NCI-H2029 (cell line): ENCODE measurements around the gene NUDT5.
"Not testable (repeated sequence)": the region's sequence is repeated elsewhere in the genome, so short reads cannot be mapped to it uniquely, and the experiment has no call there.

Source experiments
- DNase-seq: peaks from one replicate; lab custom pipeline; 2025; lab: John Stamatoyannopoulos, UW

The NUDT5 gene

GRCh38 chr10:12202226-12202625 is 6.5 kb upstream of the NUDT5 start:
- DNase-seq: no peak

DNA sequence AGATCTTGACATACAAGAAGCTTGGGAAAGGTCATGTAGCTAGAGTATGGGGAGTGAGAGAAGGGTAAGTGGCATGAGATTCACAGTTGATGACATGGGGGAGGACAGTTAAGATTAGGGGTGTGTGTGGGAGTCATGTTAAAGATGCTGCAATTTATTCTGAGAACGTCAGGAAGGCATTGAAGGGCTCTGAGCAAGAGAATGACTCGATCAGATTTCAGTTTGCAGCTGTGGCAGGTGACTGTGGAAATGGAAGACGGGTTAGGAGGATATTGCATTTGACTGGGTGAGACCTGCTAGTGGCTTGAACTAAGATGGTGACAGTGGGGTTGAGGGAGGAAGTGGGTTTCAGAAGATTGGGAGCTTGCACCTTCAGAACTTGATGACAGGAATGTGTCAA is 5.9 kb upstream of the NUDT5 start:
- no peak for DNase-seq

DNA sequence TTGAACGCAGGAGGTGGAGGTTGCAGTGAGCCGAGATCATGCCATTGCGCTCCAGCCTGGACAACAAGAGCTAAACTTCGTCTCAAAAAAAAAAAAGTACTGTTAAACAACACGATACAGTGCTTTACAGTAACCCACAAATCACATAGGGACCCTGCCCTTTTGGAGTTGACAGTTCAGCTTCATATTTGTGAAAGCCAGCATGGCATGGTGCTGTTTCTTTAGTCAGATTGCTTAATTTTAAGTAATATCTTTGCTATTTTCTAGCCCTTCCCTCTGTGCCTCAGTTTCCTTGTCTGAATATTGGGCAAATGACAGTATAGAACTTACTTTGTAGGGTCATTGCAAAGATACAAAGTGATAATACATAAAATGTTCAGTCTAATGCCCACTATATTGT is 5.2 kb upstream of the NUDT5 start:
- DNase-seq: no peak

GRCh38 chr10:12198156-12198555 is 2.5 kb upstream of the NUDT5 start:
- DNase-seq: no peak

GRCh38 chr10:12196531-12197211 is 980 bp upstream of the NUDT5 start:
- DNase-seq: no peak

DNA sequence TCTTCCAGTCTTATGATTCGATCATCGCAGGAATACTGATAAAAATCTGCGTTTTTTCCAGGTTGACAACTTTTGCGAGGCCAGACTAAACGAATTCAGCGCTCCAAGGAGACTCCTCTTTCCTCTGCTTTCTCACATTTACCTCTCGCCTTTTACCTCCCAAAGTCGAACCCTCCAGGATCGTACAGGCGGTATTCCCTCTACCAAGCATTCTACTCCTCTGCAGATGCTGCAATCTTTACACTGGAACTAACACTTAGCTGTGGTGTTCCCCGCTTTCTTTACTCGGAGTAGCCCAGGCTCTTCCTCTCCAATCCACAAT is 449 bp downstream of the NUDT5 start:
- DNase-seq: no peak

DNA sequence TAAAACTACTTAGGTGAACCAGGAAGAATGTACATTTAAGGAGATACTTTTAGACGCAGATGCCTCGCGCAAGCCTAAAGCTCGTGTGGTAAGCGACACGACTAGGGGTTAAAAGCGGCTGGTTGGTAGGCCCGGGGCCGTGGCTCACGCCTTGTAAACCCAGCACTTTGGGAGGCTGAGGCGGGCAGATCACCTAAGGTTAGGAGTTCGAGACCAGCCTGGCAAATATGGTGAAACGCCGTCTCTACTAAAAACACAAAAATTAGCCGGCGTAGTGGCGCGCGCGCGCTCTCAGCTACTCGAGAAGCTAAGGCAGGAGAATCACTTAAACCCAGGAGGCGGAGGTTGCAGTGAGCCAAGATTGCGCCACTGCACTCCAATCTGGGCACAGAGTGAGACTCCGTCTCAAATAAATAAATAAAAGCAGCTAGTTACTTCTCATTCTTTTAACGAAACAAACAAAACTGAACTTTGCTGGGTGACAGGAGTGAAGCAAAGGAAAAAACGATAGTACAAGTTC is 879 bp downstream of the NUDT5 start:
- DNase-seq: no peak

DNA sequence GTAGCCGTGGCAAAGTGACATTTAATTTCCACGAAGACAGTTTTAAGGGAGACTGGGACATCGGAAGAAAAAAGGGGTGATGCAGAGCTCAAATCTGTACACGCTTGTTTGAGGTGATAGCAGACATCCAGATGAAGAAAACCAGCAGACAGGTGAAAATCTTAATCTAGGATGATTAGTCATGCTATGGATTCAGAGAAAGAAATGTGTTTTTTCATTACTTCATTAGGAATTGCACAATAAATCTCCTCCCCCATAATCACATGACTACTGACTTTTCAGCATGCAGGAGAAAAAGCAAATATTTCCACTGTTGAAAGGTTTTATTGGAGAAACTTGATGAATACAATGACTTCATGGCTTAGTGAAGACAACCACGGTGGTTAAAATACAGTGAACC is 2.5 kb downstream of the NUDT5 start:
- no peak for DNase-seq

- DNase-seq: no peak
Measured at GRCh38 chr10:12191715-12192114, 4.0 kb downstream of the NUDT5 start.

DNA sequence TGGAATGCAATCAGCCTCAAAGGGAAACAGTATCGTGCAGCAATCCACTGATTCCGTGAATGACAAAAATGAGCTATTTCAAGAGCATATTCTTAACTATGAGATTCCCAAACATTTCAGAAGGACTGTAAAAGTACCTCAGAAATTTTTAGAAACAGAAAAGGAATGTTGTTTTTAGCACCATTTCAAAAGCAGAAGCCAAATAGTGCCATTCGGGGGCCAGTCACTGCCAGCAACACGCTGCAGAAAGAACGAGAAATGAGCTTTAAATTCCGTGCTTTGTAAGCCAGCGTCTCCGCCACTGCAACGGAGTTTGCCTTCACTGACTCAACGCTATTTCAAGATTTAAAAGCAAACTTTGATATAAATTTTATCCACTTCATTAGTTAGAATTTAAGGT is 6.3 kb downstream of the NUDT5 start:
- DNase-seq: no peak

DNA sequence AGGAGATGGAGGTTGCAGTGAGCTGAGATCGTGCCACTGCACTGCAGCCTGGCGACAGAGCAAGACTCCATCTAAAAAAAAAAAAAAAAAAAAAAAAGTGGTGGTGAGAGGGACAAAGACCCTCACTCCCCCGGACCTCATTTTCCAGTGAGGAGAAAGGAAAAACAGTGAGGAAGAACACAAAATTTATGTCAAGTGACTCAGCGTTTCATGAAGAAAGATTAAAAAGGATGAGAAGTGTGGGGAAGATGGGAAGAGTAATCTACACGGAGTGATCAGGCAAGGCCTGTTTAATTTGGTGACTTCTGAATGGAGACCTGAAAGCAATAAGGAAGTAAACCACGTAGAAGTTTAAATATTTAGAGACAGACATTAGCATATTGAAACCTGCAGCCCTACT is 7.0 kb downstream of the NUDT5 start:
- no peak for DNase-seq

GRCh38 chr10:12187321-12187905 is 8.3 kb downstream of the NUDT5 start:
- DNase-seq: no peak

DNA sequence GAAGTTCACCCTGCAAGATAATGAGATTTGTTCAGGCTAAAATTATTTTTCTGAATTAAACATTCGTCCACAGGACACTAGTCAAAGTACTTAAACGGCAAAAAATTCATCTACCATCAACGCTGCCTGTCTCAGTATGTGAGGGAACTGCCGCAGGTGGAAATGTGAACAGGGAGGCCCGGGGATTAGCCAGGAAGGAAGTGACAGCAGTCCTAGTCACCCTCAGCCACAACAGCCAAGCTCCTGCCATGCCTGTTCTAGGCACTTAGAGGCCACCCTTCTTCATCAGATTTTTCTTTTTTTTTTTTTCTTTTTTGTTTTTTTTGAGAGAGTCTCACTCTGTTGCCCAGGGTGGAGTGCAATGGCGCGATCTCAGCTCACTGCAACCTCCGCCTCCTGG is 9.4 kb downstream of the NUDT5 start:
- DNase-seq: no peak

DNA sequence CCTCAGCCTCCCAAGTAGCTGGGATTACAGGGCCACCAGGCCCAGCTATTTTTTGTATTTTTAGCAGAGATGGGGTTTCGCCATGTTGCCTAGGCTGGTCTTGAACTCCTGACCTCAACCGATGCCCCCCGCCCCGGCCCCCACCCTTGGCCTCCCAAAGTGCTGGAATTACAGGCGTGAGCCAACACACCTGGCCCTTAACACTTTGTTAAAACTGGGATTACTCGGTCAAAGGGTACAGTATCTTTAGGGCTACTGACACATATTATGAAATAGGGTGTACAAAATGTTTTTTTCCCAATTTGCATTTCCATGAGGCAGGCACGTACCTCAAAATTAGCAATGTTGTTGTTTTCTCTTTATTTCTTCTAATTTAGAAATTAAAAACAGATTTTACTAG is 11.5 kb downstream of the NUDT5 start:
- no peak for DNase-seq

- no peak for DNase-seq
Measured at GRCh38 chr10:12181065-12181775, 14.5 kb downstream of the NUDT5 start.

GRCh38 chr10:12180221-12180974 is 15.3 kb downstream of the NUDT5 start:
- DNase-seq: no peak

DNA sequence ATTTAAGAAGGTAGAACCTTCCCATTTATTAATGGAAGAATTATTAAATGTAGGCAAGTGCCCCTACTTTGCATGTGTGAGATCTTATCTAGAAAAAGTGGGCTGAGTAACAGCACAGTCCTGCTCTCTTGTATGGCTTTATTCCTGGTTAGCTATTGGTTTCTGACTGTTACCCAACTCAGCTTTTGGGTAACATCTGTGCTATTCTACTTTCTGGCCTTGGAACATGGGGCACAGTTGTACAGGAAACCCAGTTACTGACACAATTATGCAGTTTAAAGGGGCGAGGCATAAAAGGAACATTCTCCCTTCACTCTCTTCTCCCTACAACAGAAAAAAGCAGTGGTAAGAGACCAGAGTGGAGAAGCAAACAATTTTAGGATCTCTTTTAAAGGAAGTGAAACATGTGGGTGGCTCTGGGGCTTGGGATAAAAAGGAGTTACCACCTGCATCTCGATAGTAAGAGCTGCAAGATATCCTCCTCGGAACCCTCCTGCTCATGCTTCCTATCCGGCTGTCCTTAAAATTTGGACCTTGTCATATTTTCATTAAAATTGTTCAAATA is 16.0 kb downstream of the NUDT5 start:
- no peak for DNase-seq

- DNase-seq: no peak
Measured at GRCh38 chr10:12177642-12178041, 18.0 kb downstream of the NUDT5 start.

GRCh38 chr10:12171512-12171911 is 24.2 kb downstream of the NUDT5 start:
- DNase-seq: not testable (repeated sequence)

- no peak for DNase-seq
Measured at GRCh38 chr10:12165999-12166775, 29.5 kb downstream of the NUDT5 start.

GRCh38 chr10:12165036-12165435 is 30.7 kb downstream of the NUDT5 start:
- DNase-seq: no peak

DNA sequence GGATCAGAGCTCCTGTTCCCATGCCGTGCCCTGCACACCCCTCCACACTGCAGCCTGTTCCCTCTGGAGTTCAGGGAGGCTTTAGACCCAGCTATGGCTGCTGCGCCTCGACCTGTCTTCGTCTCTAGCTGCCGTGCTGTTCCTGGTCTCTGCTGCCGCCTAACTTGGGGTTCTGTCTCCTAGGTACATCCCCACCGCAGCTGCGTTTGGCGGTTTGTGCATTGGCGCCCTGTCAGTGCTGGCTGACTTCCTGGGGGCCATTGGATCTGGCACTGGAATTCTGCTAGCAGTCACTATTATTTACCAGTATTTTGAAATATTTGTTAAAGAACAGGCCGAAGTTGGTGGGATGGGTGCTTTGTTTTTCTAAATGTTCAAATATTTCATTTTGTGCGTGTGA is 31.6 kb downstream of the NUDT5 start:
- DNase-seq: no peak
